IMR-90 (cell line): Measurements from ENCODE around the gene UROD. TPM values are rescaled to one million over a fixed set of nuclear protein-coding genes. Genes with fewer than 3 reads are reported as not detected.

Experiments used
- ATAC-seq: fragments of 200-7000 bp; cut with Tn5 transposase; 2 replicates; pipeline ENCODE4 v1.9.1; 2020; ENCODE audit warnings: low read depth, mild to moderate bottlenecking, moderate library complexity
- BruUV-seq: library from RNA; stranded (reverse); fragments of 400-500 nt; replicated peaks from 2 replicates; lab custom pipeline; 2021; lab: Mats Ljungman, UMichigan
- CTCF ChIA-PET: fragments of 300-600 bp; formaldehyde crosslinking; extraction: SDS; loops from one replicate; lab custom pipeline; 2021; ENCODE audit warnings: antibody characterized with exemption; lab: Yijun Ruan, JAX
- POLR2A ChIA-PET: fragments of 300-600 bp; sonication (Branson Sonifier 250); formaldehyde crosslinking; loops from one replicate; lab custom pipeline; 2022; ENCODE audit warnings: antibody characterized with exemption; ENCODE audit not compliant: unreplicated experiment; lab: Charles Lee
- DNase-seq: peaks from one replicate; pipeline ENCODE4 v3.0.0; 2013
- H2AFZ ChIP-seq: replicated peaks from 2 replicates; pipeline ENCODE3; 2013; ENCODE audit warnings: low read length, mild to moderate bottlenecking; ENCODE audit not compliant: poor library complexity
- H2AK5ac ChIP-seq: 2 replicates; pipeline ENCODE4 v1.6.1; 2013; ENCODE audit warnings: low read depth, low read length, inconsistent platforms
- H2AK9ac ChIP-seq: replicated peaks from 2 replicates; pipeline ENCODE3; 2013; ENCODE audit warnings: mild to moderate bottlenecking, low read depth, low read length, moderate library complexity; ENCODE audit not compliant: poor library complexity
- H2BK120ac ChIP-seq: 2 replicates; pipeline ENCODE4 v1.6.1; 2013; ENCODE audit warnings: low read depth, low read length, inconsistent platforms
- H2BK15ac ChIP-seq: 3 replicates; pipeline ENCODE4 v1.6.1; 2013; ENCODE audit warnings: low read depth, low read length, inconsistent platforms
- H2BK20ac ChIP-seq: 2 replicates; pipeline ENCODE4 v1.6.1; 2013; ENCODE audit warnings: low read depth, mild to moderate bottlenecking, inconsistent platforms, low read length, moderate library complexity
- H2BK5ac ChIP-seq: 2 replicates; pipeline ENCODE4 v1.6.1; 2013; ENCODE audit warnings: mild to moderate bottlenecking, low read depth, low read length, inconsistent platforms; ENCODE audit not compliant: poor library complexity, severe bottlenecking
- H3K14ac ChIP-seq: replicated peaks from 2 replicates; pipeline ENCODE4 v1.6.1; 2013; ENCODE audit warnings: low read depth, low read length, inconsistent platforms
- H3K18ac ChIP-seq: 2 replicates; pipeline ENCODE4 v1.6.1; 2013; ENCODE audit warnings: low read depth, low read length, control low read depth
- H3K23ac ChIP-seq: 2 replicates; pipeline ENCODE4 v1.6.1; 2013; ENCODE audit warnings: low read depth, low read length, inconsistent platforms
- H3K27ac ChIP-seq: 2 replicates; pipeline ENCODE4 v1.5.1; 2013; ENCODE audit warnings: mild to moderate bottlenecking, control low read depth, low read length; ENCODE audit not compliant: insufficient read depth
- H3K27me3 ChIP-seq: 2 replicates; pipeline ENCODE4 v1.6.1; 2013; ENCODE audit warnings: low read length; ENCODE audit not compliant: control insufficient read depth, insufficient read depth
- H3K36me3 ChIP-seq: 2 replicates; pipeline ENCODE4 v1.6.1; 2013; ENCODE audit warnings: low read length, mixed read lengths; ENCODE audit not compliant: control insufficient read depth, insufficient read depth
- H3K4ac ChIP-seq: 2 replicates; pipeline ENCODE4 v1.6.1; 2013; ENCODE audit warnings: low read depth, low read length, inconsistent platforms
- H3K4me1 ChIP-seq: 2 replicates; pipeline ENCODE4 v1.6.1; 2013; ENCODE audit warnings: low read length, mixed read lengths; ENCODE audit not compliant: control insufficient read depth, insufficient read depth
- H3K4me2 ChIP-seq: 2 replicates; pipeline ENCODE4 v1.6.1; 2013; ENCODE audit warnings: low read depth, mild to moderate bottlenecking, control low read depth, low read length, moderate library complexity
- H3K4me3 ChIP-seq: 2 replicates; pipeline ENCODE4 v1.5.1; 2013; ENCODE audit warnings: low read depth, mild to moderate bottlenecking, control low read depth, low read length, moderate library complexity; ENCODE audit not compliant: insufficient read depth
- H3K56ac ChIP-seq: 2 replicates; pipeline ENCODE4 v1.6.1; 2013; ENCODE audit warnings: low read length, inconsistent platforms; ENCODE audit not compliant: insufficient read depth; ENCODE audit errors: extremely low read depth
- H3K79me1 ChIP-seq, 2 experiments: 2 replicates each; pipeline ENCODE4 v1.6.1; 2013; ENCODE audit warnings: low read length in 2 of 2, inconsistent platforms in 1 of 2, low read depth in 1 of 2
- H3K9ac ChIP-seq: 2 replicates; pipeline ENCODE4 v1.6.1; 2013; ENCODE audit warnings: low read depth, low read length, control low read depth
- H3K9me1 ChIP-seq: 2 replicates; pipeline ENCODE4 v1.6.1; 2013; ENCODE audit warnings: low read length, inconsistent platforms; ENCODE audit not compliant: insufficient read depth
- H3K9me3 ChIP-seq: 2 replicates; pipeline ENCODE4 v1.6.1; 2013; ENCODE audit warnings: low read length; ENCODE audit not compliant: control insufficient read depth, insufficient read depth
- H4K20me1 ChIP-seq: 2 replicates; pipeline ENCODE4 v1.6.1; 2013; ENCODE audit warnings: low read length, inconsistent platforms; ENCODE audit not compliant: insufficient read depth
- H4K5ac ChIP-seq: 2 replicates; pipeline ENCODE4 v1.6.1; 2013; ENCODE audit warnings: mild to moderate bottlenecking, low read depth, low read length, control low read depth
- H4K8ac ChIP-seq, 2 experiments: 2 replicates each; pipeline ENCODE4 v1.6.1; 2013; ENCODE audit warnings: low read depth in 2 of 2, low read length in 2 of 2, control low read depth in 1 of 2, inconsistent platforms in 1 of 2
- H4K91ac ChIP-seq: 2 replicates; pipeline ENCODE4 v1.6.1; 2013; ENCODE audit warnings: low read depth, low read length, inconsistent platforms; ENCODE audit not compliant: insufficient read depth
- CHD1 ChIP-seq: IDR thresholded peaks from 2 replicates; pipeline ENCODE4 v1.6.1; 2012; ENCODE audit warnings: low read depth, low read length, improper control_type of control experiment
- FOS ChIP-seq: fragments of 150-350 bp; IDR thresholded peaks from 2 replicates; pipeline ENCODE4 v1.6.1; 2016; ENCODE audit warnings: low read depth, low read length
- MAFK ChIP-seq: IDR thresholded peaks from 2 replicates; pipeline ENCODE4 v1.6.1; 2012; ENCODE audit warnings: low read depth, low read length, improper control_type of control experiment
- MAZ ChIP-seq: IDR thresholded peaks from 2 replicates; pipeline ENCODE4 v1.6.1; 2012; ENCODE audit warnings: low read depth, mild to moderate bottlenecking, low read length, improper control_type of control experiment, moderate library complexity, borderline replicate concordance
- MXI1 ChIP-seq: IDR thresholded peaks from 2 replicates; pipeline ENCODE4 v1.6.1; 2012; ENCODE audit warnings: low read depth, mild to moderate bottlenecking, low read length, moderate library complexity, borderline replicate concordance
- NFE2L2 ChIP-seq: fragments of 150-350 bp; IDR thresholded peaks from 2 replicates; pipeline ENCODE4 v1.6.1; 2016; ENCODE audit warnings: low read depth, mild to moderate bottlenecking, low read length
- RAD21 ChIP-seq: IDR thresholded peaks from 2 replicates; pipeline ENCODE4 v1.6.1; 2012; ENCODE audit warnings: low read length, improper control_type of control experiment
- RCOR1 ChIP-seq: IDR thresholded peaks from 2 replicates; pipeline ENCODE4 v1.6.1; 2012; ENCODE audit warnings: mild to moderate bottlenecking, low read length, improper control_type of control experiment; ENCODE audit not compliant: insufficient replicate concordance
- RFX5 ChIP-seq: IDR thresholded peaks from 2 replicates; pipeline ENCODE4 v1.8.0; 2012; ENCODE audit warnings: low read depth, mild to moderate bottlenecking, low read length, moderate library complexity
- SMC3 ChIP-seq: fragments of 150-350 bp; IDR thresholded peaks from 2 replicates; pipeline ENCODE4 v1.6.1; 2016; ENCODE audit warnings: low read depth, mild to moderate bottlenecking, antibody characterized with exemption, low read length, moderate library complexity
- WGBS, 2 experiments: methylation state at CpG; one replicate each; pipeline versions ENCODE4 v1.1.5 to v1.1.7; 2013; ENCODE audit warnings: missing lambda C conversion rate in 2 of 2; ENCODE audit not compliant: insufficient read length in 1 of 2; ENCODE audit errors: extremely low coverage in 2 of 2; 5-methylcytosine and 5-hydroxymethylcytosine counted together
- dilution Hi-C: fragments of 300-500 bp; cut with HindIII; formaldehyde crosslinking; loops from one replicate; pipeline ENCODE4 v1.14.3; 2018; ENCODE audit warnings: low sequenced_read_pairs; ENCODE audit not compliant: unreplicated experiment
- in situ Hi-C: fragments of 300-500 bp; cut with MboI; formaldehyde crosslinking; loops from 3 replicates; pipeline ENCODE4 v1.14.3; 2019; ENCODE audit warnings: low sequenced_read_pairs, inconsistent platforms, mixed read lengths
- intact Hi-C: fragments of 100-400 bp; cut with micrococcal nuclease; formaldehyde crosslinking; loops from 2 replicates; pipeline ENCODE4 v1.10.0; 2022
- polyA plus RNA-seq, 3 experiments: library from polyadenylated mRNA; depleted of rRNA; stranded (reverse); fragments of >200 nt; gene quantifications; 2 replicates each; pipeline ENCODE4 v1.2.3, GENCODE V29; 2012; ENCODE audit warnings: low replicate concordance in 1 of 3
- total RNA-seq: library from RNA; depleted of rRNA; stranded (reverse); fragments of >200 nt; gene quantifications from 2 replicates; pipeline ENCODE4 v1.2.3, GENCODE V29; 2012
- TF ChIP-seq, protein P1 (sequence below): fragments of 150-350 bp; IDR thresholded peaks from 2 replicates; pipeline ENCODE4 v1.6.1; 2017; ENCODE audit warnings: mild to moderate bottlenecking, antibody characterized with exemption, low read length, low read depth
- TF ChIP-seq, protein P2 (sequence below): conservative IDR thresholded peaks from 2 replicates; pipeline ENCODE4 v1.5.1; 2012; ENCODE audit warnings: mild to moderate bottlenecking, low read depth, low read length, improper control_type of control experiment

The UROD gene
- total and polyA plus RNA-seq, 2 of the 4 experiments (the other 2 are of a cell fraction) = 220 to 224 TPM

DNA sequence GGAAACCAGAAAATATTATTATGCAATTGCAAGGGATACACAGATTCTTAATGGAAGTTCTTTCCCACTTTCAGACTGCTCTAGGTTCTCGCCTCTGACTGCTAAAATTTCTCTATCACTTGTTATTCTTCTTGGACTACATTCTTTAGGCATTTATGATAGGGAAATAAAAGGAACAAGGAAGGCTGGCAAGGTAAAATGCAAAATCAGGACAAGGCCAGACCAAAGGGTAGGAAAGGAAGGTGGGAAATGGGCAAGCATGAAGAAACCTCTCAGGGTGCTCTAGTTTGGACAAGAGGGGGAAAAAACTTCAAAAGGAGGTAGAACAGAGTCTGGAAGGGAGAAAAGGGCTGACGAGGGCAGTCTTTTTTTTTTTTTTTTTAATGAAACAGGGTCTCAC, 26.2 kb downstream of the UROD start:
- POLR2A ChIA-PET = no interaction called here
- in situ Hi-C loops = no loop called here
- no peak overlapping the region for H3K4ac ChIP-seq
- H3K4me2 ChIP-seq = no peak overlapping the region
- no peaks in the 10 kb centered on the region for H3K36me3 ChIP-seq
- no peak overlapping the region for H3K4me3 ChIP-seq
- no peak overlapping the region for H2BK20ac ChIP-seq
- CTCF ChIA-PET = no interaction called here
- H3K4me1 ChIP-seq = no peaks in the 10 kb centered on the region
- dilution Hi-C loops = no loop called here
- DNase-seq (no peak), ATAC-seq (no peak)
- H2AK9ac ChIP-seq = no peak overlapping the region
- no peak overlapping the region for H3K27ac ChIP-seq
- no peak overlapping the region for H2AFZ ChIP-seq
- H2AK5ac ChIP-seq = no peak overlapping the region
- H4K91ac ChIP-seq = no peak overlapping the region
- TF ChIP-seq CHD1 = no peak
- TF ChIP-seq MAFK = no peak
- no peak for TF ChIP-seq RFX5
- no peak for TF ChIP-seq NFE2L2
- TF ChIP-seq, protein P1, sequence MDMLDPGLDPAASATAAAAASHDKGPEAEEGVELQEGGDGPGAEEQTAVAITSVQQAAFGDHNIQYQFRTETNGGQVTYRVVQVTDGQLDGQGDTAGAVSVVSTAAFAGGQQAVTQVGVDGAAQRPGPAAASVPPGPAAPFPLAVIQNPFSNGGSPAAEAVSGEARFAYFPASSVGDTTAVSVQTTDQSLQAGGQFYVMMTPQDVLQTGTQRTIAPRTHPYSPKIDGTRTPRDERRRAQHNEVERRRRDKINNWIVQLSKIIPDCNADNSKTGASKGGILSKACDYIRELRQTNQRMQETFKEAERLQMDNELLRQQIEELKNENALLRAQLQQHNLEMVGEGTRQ = no peak
- TF ChIP-seq RAD21 = no peak
- TF ChIP-seq SMC3 = no peak
- no peak for TF ChIP-seq MAZ
- TF ChIP-seq FOS = no peak
- no peak for TF ChIP-seq MXI1
- TF ChIP-seq, protein P2, sequence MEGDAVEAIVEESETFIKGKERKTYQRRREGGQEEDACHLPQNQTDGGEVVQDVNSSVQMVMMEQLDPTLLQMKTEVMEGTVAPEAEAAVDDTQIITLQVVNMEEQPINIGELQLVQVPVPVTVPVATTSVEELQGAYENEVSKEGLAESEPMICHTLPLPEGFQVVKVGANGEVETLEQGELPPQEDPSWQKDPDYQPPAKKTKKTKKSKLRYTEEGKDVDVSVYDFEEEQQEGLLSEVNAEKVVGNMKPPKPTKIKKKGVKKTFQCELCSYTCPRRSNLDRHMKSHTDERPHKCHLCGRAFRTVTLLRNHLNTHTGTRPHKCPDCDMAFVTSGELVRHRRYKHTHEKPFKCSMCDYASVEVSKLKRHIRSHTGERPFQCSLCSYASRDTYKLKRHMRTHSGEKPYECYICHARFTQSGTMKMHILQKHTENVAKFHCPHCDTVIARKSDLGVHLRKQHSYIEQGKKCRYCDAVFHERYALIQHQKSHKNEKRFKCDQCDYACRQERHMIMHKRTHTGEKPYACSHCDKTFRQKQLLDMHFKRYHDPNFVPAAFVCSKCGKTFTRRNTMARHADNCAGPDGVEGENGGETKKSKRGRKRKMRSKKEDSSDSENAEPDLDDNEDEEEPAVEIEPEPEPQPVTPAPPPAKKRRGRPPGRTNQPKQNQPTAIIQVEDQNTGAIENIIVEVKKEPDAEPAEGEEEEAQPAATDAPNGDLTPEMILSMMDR = no peak
- no peak for TF ChIP-seq RCOR1
- no CpG with 5 or more reads among the region's 2 CpGs for WGBS, 2 experiments
- H3K9me3 ChIP-seq = no peaks in the 10 kb centered on the region
- H3K79me1 ChIP-seq = no peaks in the 10 kb centered on the region
- H2BK120ac ChIP-seq = no peak overlapping the region
- no peak overlapping the region for H2BK15ac ChIP-seq
- H3K14ac ChIP-seq = no peak overlapping the region
- no peak overlapping the region for H4K5ac ChIP-seq
- no peaks in the 10 kb centered on the region for H4K20me1 ChIP-seq
- H3K27me3 ChIP-seq = peaks cover 7% of the 10 kb centered on the region
- intact Hi-C loops = loop anchor here (5.0 kb wide), 1 partner anchor 254 kb away; no protein-coding TSS in a partner anchor
- H3K9me1 ChIP-seq = no peaks in the 10 kb centered on the region; the same call in 1 of the 2 replicates
- no peak overlapping the region for H4K8ac ChIP-seq
- H3K23ac ChIP-seq = no peak overlapping the region
- H3K56ac ChIP-seq = no peak overlapping the region
- no peak overlapping the region for H3K9ac ChIP-seq
- no TSS peak for BruUV-seq
- H3K18ac ChIP-seq = no peak overlapping the region
- no peak overlapping the region for H2BK5ac ChIP-seq
